Right atrium auricular region (tissue), 2 donors: ENCODE measurements around the gene CD209. TPM values are rescaled to one million over a fixed set of nuclear protein-coding genes. Genes with fewer than 3 reads are reported as not detected.

Experiments
- DNase-seq: peaks from one replicate; pipeline ENCODE4 v3.0.0-alpha.2; 2019; ENCODE audit warnings: low spot score
- H3K27ac ChIP-seq, 2 donors: fragments of 200-600 bp; sonication (generic); 1 replicate in 1 of 2; 2 replicates in 1 of 2; pipeline ENCODE4 v1.5.1; 2016 to 2019
- H3K27me3 ChIP-seq, 2 donors: fragments of 200-600 bp; sonication (generic); one replicate each; pipeline versions ENCODE4 v1.5.1 to v1.6.0; 2017 to 2019
- H3K36me3 ChIP-seq: fragments of 200-600 bp; sonication (generic); one replicate; pipeline ENCODE4 v1.5.1; 2016
- H3K4me1 ChIP-seq, 2 donors: fragments of 200-600 bp; sonication (generic); one replicate each; pipeline versions ENCODE4 v1.5.1 to v1.6.0; 2017 to 2019
- H3K4me3 ChIP-seq, 2 donors: fragments of 200-600 bp; sonication (generic); 1 replicate in 1 of 2; 2 replicates in 1 of 2; pipeline ENCODE4 v1.5.1; 2017 to 2019; ENCODE audit warnings: mild to moderate bottlenecking in 1 of 2, moderate library complexity in 1 of 2
- H3K9me3 ChIP-seq, 2 donors: fragments of 200-600 bp; sonication (generic); one replicate each; pipeline ENCODE4 v1.5.1; 2019
- total RNA-seq, 2 donors: library from RNA; depleted of rRNA; stranded (reverse); fragments of >200 nt; gene quantifications; one replicate each; pipeline ENCODE4 v1.1.0, GENCODE V29; 2016
- TF ChIP-seq, protein P1 (sequence below), 2 donors: fragments of 200-600 bp; sonication (generic); IDR thresholded peaks; one replicate each; pipeline ENCODE4 v1.5.1; 2019; ENCODE audit warnings: antibody characterized with exemption in 2 of 2

The CD209 gene
- total RNA-seq, 2 donors from 2014 or later, result 0.59 to 4.3 TPM

DNA sequence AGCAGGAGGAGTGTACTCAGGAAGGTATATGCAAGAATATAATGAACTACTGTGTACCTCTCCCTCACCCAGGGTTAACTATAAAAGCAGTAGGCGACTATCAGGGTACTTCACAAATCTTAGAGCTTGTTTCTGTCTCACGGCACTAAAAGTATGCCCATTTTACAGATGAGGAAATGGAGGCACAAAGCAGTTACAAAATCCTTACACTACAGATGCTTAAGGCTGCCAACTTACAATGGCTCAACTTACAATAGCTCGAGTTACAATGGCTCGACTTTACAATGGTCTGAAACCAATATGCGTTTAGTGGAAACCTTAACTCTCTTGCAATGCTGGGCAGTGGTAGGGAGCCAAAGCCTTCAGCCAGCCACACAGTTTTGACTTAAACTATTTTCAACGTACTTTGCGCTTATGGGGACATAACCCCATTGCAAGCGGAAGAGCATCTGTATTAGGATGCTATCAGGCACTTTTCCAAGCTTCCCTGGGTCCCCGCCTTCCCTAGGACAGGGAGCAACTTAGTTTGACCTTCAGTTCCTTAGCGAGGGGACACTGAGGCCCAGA lies 49.5 kb downstream of the CD209 start:
- Histone ChIP-seq H3K9me3 (no peaks in the 10 kb centered on the region), H3K36me3 (no peaks in the 10 kb centered on the region), H3K4me1 (no peaks in the 10 kb centered on the region), H3K4me3 (no peak overlapping the region), H3K27ac (no peak overlapping the region), H3K27me3 (no peaks in the 10 kb centered on the region)
- TF ChIP-seq, protein P1, sequence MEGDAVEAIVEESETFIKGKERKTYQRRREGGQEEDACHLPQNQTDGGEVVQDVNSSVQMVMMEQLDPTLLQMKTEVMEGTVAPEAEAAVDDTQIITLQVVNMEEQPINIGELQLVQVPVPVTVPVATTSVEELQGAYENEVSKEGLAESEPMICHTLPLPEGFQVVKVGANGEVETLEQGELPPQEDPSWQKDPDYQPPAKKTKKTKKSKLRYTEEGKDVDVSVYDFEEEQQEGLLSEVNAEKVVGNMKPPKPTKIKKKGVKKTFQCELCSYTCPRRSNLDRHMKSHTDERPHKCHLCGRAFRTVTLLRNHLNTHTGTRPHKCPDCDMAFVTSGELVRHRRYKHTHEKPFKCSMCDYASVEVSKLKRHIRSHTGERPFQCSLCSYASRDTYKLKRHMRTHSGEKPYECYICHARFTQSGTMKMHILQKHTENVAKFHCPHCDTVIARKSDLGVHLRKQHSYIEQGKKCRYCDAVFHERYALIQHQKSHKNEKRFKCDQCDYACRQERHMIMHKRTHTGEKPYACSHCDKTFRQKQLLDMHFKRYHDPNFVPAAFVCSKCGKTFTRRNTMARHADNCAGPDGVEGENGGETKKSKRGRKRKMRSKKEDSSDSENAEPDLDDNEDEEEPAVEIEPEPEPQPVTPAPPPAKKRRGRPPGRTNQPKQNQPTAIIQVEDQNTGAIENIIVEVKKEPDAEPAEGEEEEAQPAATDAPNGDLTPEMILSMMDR (IDR thresholded peaks at IDR 0.05), result no peak
- DNase-seq, result no peak

GRCh38 chr19:7694499-7694898 lies 52.8 kb downstream of the CD209 start:
- DNase-seq, result no peak
- Histone ChIP-seq H3K36me3 (no peaks in the 10 kb centered on the region), H3K4me1 (no peaks in the 10 kb centered on the region), H3K27me3 (no peaks in the 10 kb centered on the region), H3K4me3 (no peak overlapping the region), H3K27ac (no peak overlapping the region), H3K9me3 (no peaks in the 10 kb centered on the region)
- TF ChIP-seq, protein P1 (IDR thresholded peaks at IDR 0.05), result no peak

GRCh38 chr19:7692417-7693088 lies 54.8 kb downstream of the CD209 start:
- H3K4me3 ChIP-seq, result no peak overlapping the region
- H3K27me3 ChIP-seq, result no peaks in the 10 kb centered on the region
- no peaks in the 10 kb centered on the region for H3K9me3 ChIP-seq
- DNase-seq, result no peak
- no peaks in the 10 kb centered on the region for H3K36me3 ChIP-seq
- TF ChIP-seq, protein P1 (IDR thresholded peaks at IDR 0.05), result no peak
- H3K27ac ChIP-seq, result no peak overlapping the region
- H3K4me1 ChIP-seq, result no peaks in the 10 kb centered on the region

DNA sequence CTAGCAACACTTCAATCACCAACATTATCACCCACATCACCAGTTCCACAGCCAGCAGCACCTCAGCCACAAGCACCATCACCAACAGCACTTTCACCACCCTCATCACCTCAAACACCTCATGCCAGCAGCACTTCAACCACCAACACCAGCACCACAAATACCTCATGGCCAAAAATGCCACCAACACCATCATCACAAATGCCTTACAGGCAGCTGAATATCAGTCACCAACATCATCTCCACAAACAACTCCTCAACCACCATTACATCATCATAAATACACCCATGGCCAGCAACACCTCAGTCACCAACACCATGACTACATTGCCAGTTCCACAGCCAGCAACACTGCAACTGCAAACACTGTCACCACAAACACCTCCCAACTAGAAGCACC lies 55.8 kb downstream of the CD209 start:
- no peak overlapping the region for H3K27ac ChIP-seq
- DNase-seq, result no peak
- no peaks in the 10 kb centered on the region for H3K4me1 ChIP-seq
- H3K36me3 ChIP-seq, result no peaks in the 10 kb centered on the region
- H3K4me3 ChIP-seq, result no peak overlapping the region
- H3K9me3 ChIP-seq, result no peaks in the 10 kb centered on the region
- TF ChIP-seq, protein P1 (IDR thresholded peaks at IDR 0.05), result no peak
- no peaks in the 10 kb centered on the region for H3K27me3 ChIP-seq

- Histone ChIP-seq H3K4me1 (no peaks in the 10 kb centered on the region), H3K27ac (no peak overlapping the region), H3K4me3 (no peak overlapping the region), H3K27me3 (no peaks in the 10 kb centered on the region), H3K9me3 (no peaks in the 10 kb centered on the region), H3K36me3 (no peaks in the 10 kb centered on the region)
- TF ChIP-seq, protein P1 (IDR thresholded peaks at IDR 0.05), result no peak
- DNase-seq, result no peak
Measured at GRCh38 chr19:7690779-7691258, 56.5 kb downstream of the CD209 start.

Other genes starting within 250 kb of the CD209 start
- gene ZNF358, start 231.4 kb downstream of the CD209 start, total RNA-seq, result 100 to 1,000 TPM; 109 to 119 TPM
- gene MCOLN1, start 224.9 kb downstream of the CD209 start, total RNA-seq, result 10 to 100 TPM; 11.2 to 13.0 TPM
- gene PNPLA6, start 211.8 kb downstream of the CD209 start, total RNA-seq, result 10 to 100 TPM; 45.3 to 70.6 TPM
- under 1 TPM; 0.26 to 0.55 TPM for gene CAMSAP3, start 151.7 kb downstream of the CD209 start, total RNA-seq
- 10 to 100 TPM; 21.5 to 25.9 TPM for gene XAB2, start 118.0 kb downstream of the CD209 start, total RNA-seq
- 10 to 100 TPM; 12.0 to 23.1 TPM for gene PET100, start 117.7 kb downstream of the CD209 start, total RNA-seq
- not detected for gene PCP2, start 113.8 kb downstream of the CD209 start, total RNA-seq
- gene STXBP2, start 110.4 kb downstream of the CD209 start, total RNA-seq, result 10 to 100 TPM in 1 of 2 donors, 1 to 10 TPM in 1; 6.4 to 14.9 TPM
- gene RETN, start 78.5 kb downstream of the CD209 start, total RNA-seq, result not detected
- gene MCEMP1, start 70.4 kb downstream of the CD209 start, total RNA-seq, result 1 to 10 TPM in 1 of 2 donors, under 1 TPM in 1; 0.70 to 1.5 TPM
- 10 to 100 TPM; 55.0 to 58.3 TPM for gene TRAPPC5, start 66.7 kb downstream of the CD209 start, total RNA-seq
- not detected for gene FCER2, start 45.4 kb downstream of the CD209 start, total RNA-seq
- gene CLEC4G, start 15.4 kb downstream of the CD209 start, total RNA-seq, result under 1 TPM in 1 of 2 donors, not detected in 1; 0.55 TPM
- not detected for gene CLEC4M, start 15.7 kb upstream of the CD209 start, total RNA-seq
- 10 to 100 TPM; 14.2 to 17.4 TPM for gene EVI5L, start 82.7 kb upstream of the CD209 start, total RNA-seq
- not detected for gene PRR36, start 126.9 kb upstream of the CD209 start, total RNA-seq
- 1 to 10 TPM; 1.5 to 2.1 TPM for gene LRRC8E, start 141.0 kb upstream of the CD209 start, total RNA-seq
- 10 to 100 TPM; 12.0 to 14.4 TPM for gene MAP2K7, start 156.3 kb upstream of the CD209 start, total RNA-seq
- gene TGFBR3L, start 167.3 kb upstream of the CD209 start, total RNA-seq, result 10 to 100 TPM; 22.1 to 26.7 TPM
- 10 to 100 TPM; 14.1 to 16.5 TPM for gene SNAPC2, start 172.8 kb upstream of the CD209 start, total RNA-seq
- gene CTXN1, start 178.6 kb upstream of the CD209 start, total RNA-seq, result 1 to 10 TPM; 1.7 to 4.2 TPM
- 10 to 100 TPM; 49.1 to 64.1 TPM for gene TIMM44, start 196.1 kb upstream of the CD209 start, total RNA-seq